IMR-90 (cell line): ENCODE measurements around the gene SLC5A2. TPM values are rescaled to one million over a fixed set of nuclear protein-coding genes. Genes with fewer than 3 reads are reported as not detected.

ENCODE experiments used
- ATAC-seq: fragments of 200-7000 bp; cut with Tn5 transposase; 2 replicates; pipeline ENCODE4 v1.9.1; 2020; ENCODE audit warnings: low read depth, mild to moderate bottlenecking, moderate library complexity
- BruUV-seq: library from RNA; stranded (reverse); fragments of 400-500 nt; replicated peaks from 2 replicates; lab custom pipeline; 2021; lab: Mats Ljungman, UMichigan
- CTCF ChIA-PET: fragments of 300-600 bp; formaldehyde crosslinking; extraction: SDS; loops from one replicate; lab custom pipeline; 2021; ENCODE audit warnings: antibody characterized with exemption; lab: Yijun Ruan, JAX
- POLR2A ChIA-PET: fragments of 300-600 bp; sonication (Branson Sonifier 250); formaldehyde crosslinking; loops from one replicate; lab custom pipeline; 2022; ENCODE audit warnings: antibody characterized with exemption; ENCODE audit not compliant: unreplicated experiment; lab: Charles Lee
- DNase-seq: peaks from one replicate; pipeline ENCODE4 v3.0.0; 2013
- H2AFZ ChIP-seq: replicated peaks from 2 replicates; pipeline ENCODE3; 2013; ENCODE audit warnings: low read length, mild to moderate bottlenecking; ENCODE audit not compliant: poor library complexity
- H2AK5ac ChIP-seq: 2 replicates; pipeline ENCODE4 v1.6.1; 2013; ENCODE audit warnings: low read depth, low read length, inconsistent platforms
- H2AK9ac ChIP-seq: replicated peaks from 2 replicates; pipeline ENCODE3; 2013; ENCODE audit warnings: mild to moderate bottlenecking, low read depth, low read length, moderate library complexity; ENCODE audit not compliant: poor library complexity
- H2BK120ac ChIP-seq: 2 replicates; pipeline ENCODE4 v1.6.1; 2013; ENCODE audit warnings: low read depth, low read length, inconsistent platforms
- H2BK15ac ChIP-seq: 3 replicates; pipeline ENCODE4 v1.6.1; 2013; ENCODE audit warnings: low read depth, low read length, inconsistent platforms
- H2BK20ac ChIP-seq: 2 replicates; pipeline ENCODE4 v1.6.1; 2013; ENCODE audit warnings: low read depth, mild to moderate bottlenecking, inconsistent platforms, low read length, moderate library complexity
- H2BK5ac ChIP-seq: 2 replicates; pipeline ENCODE4 v1.6.1; 2013; ENCODE audit warnings: mild to moderate bottlenecking, low read depth, low read length, inconsistent platforms; ENCODE audit not compliant: poor library complexity, severe bottlenecking
- H3K14ac ChIP-seq: replicated peaks from 2 replicates; pipeline ENCODE4 v1.6.1; 2013; ENCODE audit warnings: low read depth, low read length, inconsistent platforms
- H3K18ac ChIP-seq: 2 replicates; pipeline ENCODE4 v1.6.1; 2013; ENCODE audit warnings: low read depth, low read length, control low read depth
- H3K23ac ChIP-seq: 2 replicates; pipeline ENCODE4 v1.6.1; 2013; ENCODE audit warnings: low read depth, low read length, inconsistent platforms
- H3K27ac ChIP-seq: 2 replicates; pipeline ENCODE4 v1.5.1; 2013; ENCODE audit warnings: mild to moderate bottlenecking, control low read depth, low read length; ENCODE audit not compliant: insufficient read depth
- H3K27me3 ChIP-seq: 2 replicates; pipeline ENCODE4 v1.6.1; 2013; ENCODE audit warnings: low read length; ENCODE audit not compliant: control insufficient read depth, insufficient read depth
- H3K36me3 ChIP-seq: 2 replicates; pipeline ENCODE4 v1.6.1; 2013; ENCODE audit warnings: low read length, mixed read lengths; ENCODE audit not compliant: control insufficient read depth, insufficient read depth
- H3K4ac ChIP-seq: 2 replicates; pipeline ENCODE4 v1.6.1; 2013; ENCODE audit warnings: low read depth, low read length, inconsistent platforms
- H3K4me1 ChIP-seq: 2 replicates; pipeline ENCODE4 v1.6.1; 2013; ENCODE audit warnings: low read length, mixed read lengths; ENCODE audit not compliant: control insufficient read depth, insufficient read depth
- H3K4me2 ChIP-seq: 2 replicates; pipeline ENCODE4 v1.6.1; 2013; ENCODE audit warnings: low read depth, mild to moderate bottlenecking, control low read depth, low read length, moderate library complexity
- H3K4me3 ChIP-seq: 2 replicates; pipeline ENCODE4 v1.5.1; 2013; ENCODE audit warnings: low read depth, mild to moderate bottlenecking, control low read depth, low read length, moderate library complexity; ENCODE audit not compliant: insufficient read depth
- H3K56ac ChIP-seq: 2 replicates; pipeline ENCODE4 v1.6.1; 2013; ENCODE audit warnings: low read length, inconsistent platforms; ENCODE audit not compliant: insufficient read depth; ENCODE audit errors: extremely low read depth
- H3K79me1 ChIP-seq, 2 experiments: 2 replicates each; pipeline ENCODE4 v1.6.1; 2013; ENCODE audit warnings: low read length in 2 of 2, inconsistent platforms in 1 of 2, low read depth in 1 of 2
- H3K9ac ChIP-seq: 2 replicates; pipeline ENCODE4 v1.6.1; 2013; ENCODE audit warnings: low read depth, low read length, control low read depth
- H3K9me1 ChIP-seq: 2 replicates; pipeline ENCODE4 v1.6.1; 2013; ENCODE audit warnings: low read length, inconsistent platforms; ENCODE audit not compliant: insufficient read depth
- H3K9me3 ChIP-seq: 2 replicates; pipeline ENCODE4 v1.6.1; 2013; ENCODE audit warnings: low read length; ENCODE audit not compliant: control insufficient read depth, insufficient read depth
- H4K20me1 ChIP-seq: 2 replicates; pipeline ENCODE4 v1.6.1; 2013; ENCODE audit warnings: low read length, inconsistent platforms; ENCODE audit not compliant: insufficient read depth
- H4K5ac ChIP-seq: 2 replicates; pipeline ENCODE4 v1.6.1; 2013; ENCODE audit warnings: mild to moderate bottlenecking, low read depth, low read length, control low read depth
- H4K8ac ChIP-seq, 2 experiments: 2 replicates each; pipeline ENCODE4 v1.6.1; 2013; ENCODE audit warnings: low read depth in 2 of 2, low read length in 2 of 2, control low read depth in 1 of 2, inconsistent platforms in 1 of 2
- H4K91ac ChIP-seq: 2 replicates; pipeline ENCODE4 v1.6.1; 2013; ENCODE audit warnings: low read depth, low read length, inconsistent platforms; ENCODE audit not compliant: insufficient read depth
- BHLHE40 ChIP-seq: fragments of 150-350 bp; IDR thresholded peaks from 2 replicates; pipeline ENCODE4 v1.6.1; 2016; ENCODE audit warnings: mild to moderate bottlenecking, low read depth, low read length
- CEBPB ChIP-seq: IDR thresholded peaks from 2 replicates; pipeline ENCODE4 v1.6.1; 2012; ENCODE audit warnings: low read depth, low read length, improper control_type of control experiment
- CHD1 ChIP-seq: IDR thresholded peaks from 2 replicates; pipeline ENCODE4 v1.6.1; 2012; ENCODE audit warnings: low read depth, low read length, improper control_type of control experiment
- FOS ChIP-seq: fragments of 150-350 bp; IDR thresholded peaks from 2 replicates; pipeline ENCODE4 v1.6.1; 2016; ENCODE audit warnings: low read depth, low read length
- MAFK ChIP-seq: IDR thresholded peaks from 2 replicates; pipeline ENCODE4 v1.6.1; 2012; ENCODE audit warnings: low read depth, low read length, improper control_type of control experiment
- MAZ ChIP-seq: IDR thresholded peaks from 2 replicates; pipeline ENCODE4 v1.6.1; 2012; ENCODE audit warnings: low read depth, mild to moderate bottlenecking, low read length, improper control_type of control experiment, moderate library complexity, borderline replicate concordance
- MXI1 ChIP-seq: IDR thresholded peaks from 2 replicates; pipeline ENCODE4 v1.6.1; 2012; ENCODE audit warnings: low read depth, mild to moderate bottlenecking, low read length, moderate library complexity, borderline replicate concordance
- NFE2L2 ChIP-seq: fragments of 150-350 bp; IDR thresholded peaks from 2 replicates; pipeline ENCODE4 v1.6.1; 2016; ENCODE audit warnings: low read depth, mild to moderate bottlenecking, low read length
- POLR2A ChIP-seq: IDR thresholded peaks from 2 replicates; pipeline ENCODE4 v1.6.1; 2012; ENCODE audit warnings: mild to moderate bottlenecking, low read depth, low read length
- RAD21 ChIP-seq: IDR thresholded peaks from 2 replicates; pipeline ENCODE4 v1.6.1; 2012; ENCODE audit warnings: low read length, improper control_type of control experiment
- RCOR1 ChIP-seq: IDR thresholded peaks from 2 replicates; pipeline ENCODE4 v1.6.1; 2012; ENCODE audit warnings: mild to moderate bottlenecking, low read length, improper control_type of control experiment; ENCODE audit not compliant: insufficient replicate concordance
- RFX5 ChIP-seq: IDR thresholded peaks from 2 replicates; pipeline ENCODE4 v1.8.0; 2012; ENCODE audit warnings: low read depth, mild to moderate bottlenecking, low read length, moderate library complexity
- SMC3 ChIP-seq: fragments of 150-350 bp; IDR thresholded peaks from 2 replicates; pipeline ENCODE4 v1.6.1; 2016; ENCODE audit warnings: low read depth, mild to moderate bottlenecking, antibody characterized with exemption, low read length, moderate library complexity
- whole genome bisulfite sequencing, 2 experiments: methylation state at CpG; one replicate each; pipeline versions ENCODE4 v1.1.5 to v1.1.7; 2013; ENCODE audit warnings: missing lambda C conversion rate in 2 of 2; ENCODE audit not compliant: insufficient read length in 1 of 2; ENCODE audit errors: extremely low coverage in 2 of 2; 5-methylcytosine and 5-hydroxymethylcytosine counted together
- dilution Hi-C: fragments of 300-500 bp; cut with HindIII; formaldehyde crosslinking; loops from one replicate; pipeline ENCODE4 v1.14.3; 2018; ENCODE audit warnings: low sequenced_read_pairs; ENCODE audit not compliant: unreplicated experiment
- in situ Hi-C: fragments of 300-500 bp; cut with MboI; formaldehyde crosslinking; loops from 3 replicates; pipeline ENCODE4 v1.14.3; 2019; ENCODE audit warnings: low sequenced_read_pairs, inconsistent platforms, mixed read lengths
- intact Hi-C: fragments of 100-400 bp; cut with micrococcal nuclease; formaldehyde crosslinking; loops from 2 replicates; pipeline ENCODE4 v1.10.0; 2022
- polyA plus RNA-seq, 3 experiments: library from polyadenylated mRNA; depleted of rRNA; stranded (reverse); fragments of >200 nt; gene quantifications; 2 replicates each; pipeline ENCODE4 v1.2.3, GENCODE V29; 2012; ENCODE audit warnings: low replicate concordance in 1 of 3
- total RNA-seq: library from RNA; depleted of rRNA; stranded (reverse); fragments of >200 nt; gene quantifications from 2 replicates; pipeline ENCODE4 v1.2.3, GENCODE V29; 2012
- TF ChIP-seq, protein P1 (sequence below): fragments of 150-350 bp; IDR thresholded peaks from 2 replicates; pipeline ENCODE4 v1.6.1; 2017; ENCODE audit warnings: mild to moderate bottlenecking, antibody characterized with exemption, low read length, low read depth
- TF ChIP-seq, protein P2 (sequence below): conservative IDR thresholded peaks from 2 replicates; pipeline ENCODE4 v1.5.1; 2012; ENCODE audit warnings: mild to moderate bottlenecking, low read depth, low read length, improper control_type of control experiment

SLC5A2 gene
- total and polyA plus RNA-seq, 2 of the 4 experiments (the other 2 are of a cell fraction): not detected

- H3K4ac ChIP-seq: peak within 1 kb of the TSS; percentile 98
- TF ChIP-seq, protein P1, sequence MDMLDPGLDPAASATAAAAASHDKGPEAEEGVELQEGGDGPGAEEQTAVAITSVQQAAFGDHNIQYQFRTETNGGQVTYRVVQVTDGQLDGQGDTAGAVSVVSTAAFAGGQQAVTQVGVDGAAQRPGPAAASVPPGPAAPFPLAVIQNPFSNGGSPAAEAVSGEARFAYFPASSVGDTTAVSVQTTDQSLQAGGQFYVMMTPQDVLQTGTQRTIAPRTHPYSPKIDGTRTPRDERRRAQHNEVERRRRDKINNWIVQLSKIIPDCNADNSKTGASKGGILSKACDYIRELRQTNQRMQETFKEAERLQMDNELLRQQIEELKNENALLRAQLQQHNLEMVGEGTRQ: no peak
- TF ChIP-seq RFX5 (no peak), NFE2L2 (no peak), SMC3 (no peak), FOS (no peak), MAFK (no peak), MXI1 (peak; percentile 89), RAD21 (no peak), CEBPB (no peak), RCOR1 (no peak), BHLHE40 (no peak), MAZ (peak; percentile 74; the same call in 1 of the 2 replicates), CHD1 (no peak), POLR2A (peak; percentile 94)
- TF ChIP-seq, protein P2, sequence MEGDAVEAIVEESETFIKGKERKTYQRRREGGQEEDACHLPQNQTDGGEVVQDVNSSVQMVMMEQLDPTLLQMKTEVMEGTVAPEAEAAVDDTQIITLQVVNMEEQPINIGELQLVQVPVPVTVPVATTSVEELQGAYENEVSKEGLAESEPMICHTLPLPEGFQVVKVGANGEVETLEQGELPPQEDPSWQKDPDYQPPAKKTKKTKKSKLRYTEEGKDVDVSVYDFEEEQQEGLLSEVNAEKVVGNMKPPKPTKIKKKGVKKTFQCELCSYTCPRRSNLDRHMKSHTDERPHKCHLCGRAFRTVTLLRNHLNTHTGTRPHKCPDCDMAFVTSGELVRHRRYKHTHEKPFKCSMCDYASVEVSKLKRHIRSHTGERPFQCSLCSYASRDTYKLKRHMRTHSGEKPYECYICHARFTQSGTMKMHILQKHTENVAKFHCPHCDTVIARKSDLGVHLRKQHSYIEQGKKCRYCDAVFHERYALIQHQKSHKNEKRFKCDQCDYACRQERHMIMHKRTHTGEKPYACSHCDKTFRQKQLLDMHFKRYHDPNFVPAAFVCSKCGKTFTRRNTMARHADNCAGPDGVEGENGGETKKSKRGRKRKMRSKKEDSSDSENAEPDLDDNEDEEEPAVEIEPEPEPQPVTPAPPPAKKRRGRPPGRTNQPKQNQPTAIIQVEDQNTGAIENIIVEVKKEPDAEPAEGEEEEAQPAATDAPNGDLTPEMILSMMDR: no peak
Observed at GRCh38 chr16:31507929-31508705, 25.2 kb downstream of the SLC5A2 start, which contains the start of gene RUSF1. Gene RUSF1 (minus strand): TSS chr16:31508391. CDS start chr16:31508373, 18 bp downstream.

More at GRCh38 chr16:31507929-31508705, 25.2 kb downstream of the SLC5A2 start, which contains the start of gene RUSF1:
- no peaks in the 10 kb centered on the region for H3K27me3 ChIP-seq
- in situ Hi-C loops: loop anchor here (5.0 to 25.0 kb wide), 3 partner anchors 63 to 369 kb away; partner anchors contain the start of gene ZNF843
- no peaks in the 10 kb centered on the region for H4K20me1 ChIP-seq
- dilution Hi-C loops: no loop called here
- H4K91ac ChIP-seq: peak within 1 kb of the TSS; percentile 94
- ChIA-PET CTCF (no interaction called here), POLR2A (interaction anchor here (0.6 to 1.6 kb wide), 5 partner anchors 10 to 369 kb away, joined by 5 to 10 read pairs (median 5); partner anchors contain the start of gene ZNF267)
- peak within 1 kb of the TSS; percentile 99 for H2AK9ac ChIP-seq
- peak within 1 kb of the TSS; percentile 94 for H2BK5ac ChIP-seq
- peaks cover 5% of the 10 kb centered on the region for H3K4me1 ChIP-seq
- H3K27ac ChIP-seq: peak within 1 kb of the TSS; percentile 99
- peak within 1 kb of the TSS; percentile 98 for H3K9ac ChIP-seq
- peak within 1 kb of the TSS; percentile 55 for H2BK120ac ChIP-seq
- H3K23ac ChIP-seq: peak within 1 kb of the TSS; percentile 92
- H3K4me2 ChIP-seq: peak within 1 kb of the TSS; percentile 99
- H3K9me1 ChIP-seq: peaks cover 2% of the 10 kb centered on the region; the same call in 1 of the 2 replicates
- no peaks in the 10 kb centered on the region for H3K9me3 ChIP-seq
- peak; percentile 93 for ATAC-seq
- H2AFZ ChIP-seq: peak within 1 kb of the TSS; percentile 95
- WGBS, 2 experiments: 0% methylated on average over 42 of the region's 65 CpGs; no CpG with 5 or more reads in 1 of the 2 experiments
- H3K56ac ChIP-seq: peak within 1 kb of the TSS; percentile 90
- peaks cover 14% of the 10 kb centered on the region for H3K36me3 ChIP-seq
- H3K4me3 ChIP-seq: peak within 1 kb of the TSS; percentile 94
- H2BK15ac ChIP-seq: no peak within 1 kb of the TSS
- TSS peak; percentile 72 for BruUV-seq
- H2AK5ac ChIP-seq: peak within 1 kb of the TSS; percentile 100
- intact Hi-C loops: loop anchor here (1.0 to 10.0 kb wide), 4 partner anchors 21 to 361 kb away; partner anchors contain the start of gene ZNF843
- peak within 1 kb of the TSS; percentile 88 for H3K18ac ChIP-seq
- peak within 1 kb of the TSS; percentile 93 to 94 for H4K8ac ChIP-seq
- peaks cover 16 to 52% of the 10 kb centered on the region in 2 experiments; a peak in 3 of 4 replicates for H3K79me1 ChIP-seq
- H2BK20ac ChIP-seq: peak within 1 kb of the TSS; percentile 20; the same call in 1 of the 2 replicates
- H3K14ac ChIP-seq: peak within 1 kb of the TSS; percentile 95
- peak; percentile 87 for DNase-seq
- H4K5ac ChIP-seq: peak within 1 kb of the TSS; percentile 94
